Naive thymus-derived CD4-positive, alpha-beta T cell (primary cell): Measurements from ENCODE around the gene ATP11A. TPM values are rescaled to one million over a fixed set of nuclear protein-coding genes. Genes with fewer than 3 reads are reported as not detected.
A peak's percentile ranks its signal among the peaks of the same experiment; 100 is the strongest.
"Not testable (repeated sequence)": the region's sequence is repeated elsewhere in the genome, so short reads cannot be mapped to it uniquely, and the experiment has no call there.

ENCODE experiments used
- ATAC-seq: fragments of 150-1000 bp; cut with Tn5 transposase; 2 replicates; pipeline ENCODE4 v1.10.0; 2021; ENCODE audit warnings: mild to moderate bottlenecking, moderate library complexity
- CTCF ChIA-PET: fragments of 350-600 bp; sonication (Branson Sonifier 250); formaldehyde crosslinking; loops from one replicate; lab custom pipeline; 2021; ENCODE audit warnings: antibody characterized with exemption; lab: Charles Lee
- POLR2A ChIA-PET: fragments of 350-600 bp; sonication (Branson Sonifier 250); formaldehyde crosslinking; loops from one replicate; lab custom pipeline; 2021; ENCODE audit warnings: antibody characterized with exemption, inconsistent platforms; lab: Charles Lee
- DNase-seq, 9 donors: peaks; one replicate each; pipeline versions ENCODE4 v3.0.0 to v3.0.0-alpha.2; 2020 to 2022; ENCODE audit warnings: mixed read lengths in 1 of 9
- H3K27ac ChIP-seq: one replicate; pipeline ENCODE4 v1.7.0; 2013; ENCODE audit warnings: mild to moderate bottlenecking, low read depth, low read length, moderate library complexity
- H3K27me3 ChIP-seq, 2 donors: one replicate each; pipeline ENCODE4 v1.7.0; 2013; ENCODE audit warnings: low read length in 2 of 2, mild to moderate bottlenecking in 2 of 2, moderate library complexity in 2 of 2; ENCODE audit not compliant: control insufficient read depth in 2 of 2, insufficient read depth in 2 of 2
- H3K36me3 ChIP-seq, 3 experiments: 1 replicate in 2 of 3; 2 replicates in 1 of 3; pipeline ENCODE4 v1.7.0; 2013; ENCODE audit warnings: low read length in 3 of 3, mild to moderate bottlenecking in 3 of 3, moderate library complexity in 1 of 3; ENCODE audit not compliant: insufficient read depth in 3 of 3, control insufficient read depth in 2 of 3
- H3K4me1 ChIP-seq, 2 donors: one replicate each; pipeline ENCODE4 v1.7.0; 2013; ENCODE audit warnings: low read length in 2 of 2, mild to moderate bottlenecking in 2 of 2, moderate library complexity in 1 of 2; ENCODE audit not compliant: control insufficient read depth in 2 of 2, insufficient read depth in 2 of 2
- H3K4me3 ChIP-seq: 2 replicates; pipeline ENCODE4 v1.7.0; 2013; ENCODE audit warnings: mild to moderate bottlenecking, low read length
- H3K9me3 ChIP-seq, 3 experiments: 1 replicate in 2 of 3; 2 replicates in 1 of 3; pipeline ENCODE4 v1.7.0; 2013; ENCODE audit warnings: low read length in 3 of 3; ENCODE audit not compliant: control insufficient read depth in 2 of 3
- H3K27ac Mint-ChIP-seq, 9 donors: one replicate each; pipeline ENCODE4 v1.8.0; 2020 to 2022; ENCODE audit warnings: mixed read lengths in 9 of 9, mild to moderate bottlenecking in 8 of 9, moderate library complexity in 5 of 9, inconsistent platforms in 2 of 9
- H3K27me3 Mint-ChIP-seq, 5 donors: one replicate each; pipeline ENCODE4 v1.8.0; 2021 to 2022; ENCODE audit warnings: mixed read lengths in 5 of 5, mild to moderate bottlenecking in 1 of 5
- H3K36me3 Mint-ChIP-seq, 5 donors: one replicate each; pipeline ENCODE4 v1.8.0; 2020 to 2022; ENCODE audit warnings: mixed read lengths in 5 of 5, mild to moderate bottlenecking in 3 of 5, inconsistent platforms in 1 of 5
- H3K4me1 Mint-ChIP-seq, 7 donors: one replicate each; pipeline ENCODE4 v1.8.0; 2020 to 2022; ENCODE audit warnings: mixed read lengths in 7 of 7, mild to moderate bottlenecking in 3 of 7, inconsistent platforms in 1 of 7
- H3K4me3 Mint-ChIP-seq, 10 donors: one replicate each; pipeline ENCODE4 v1.8.0; 2020 to 2022; ENCODE audit warnings: mild to moderate bottlenecking in 10 of 10, mixed read lengths in 10 of 10, moderate library complexity in 6 of 10, inconsistent platforms in 2 of 10
- H3K9me3 Mint-ChIP-seq, 11 donors: one replicate each; pipeline ENCODE4 v1.8.0; 2020 to 2022; ENCODE audit warnings: mixed read lengths in 11 of 11, mild to moderate bottlenecking in 4 of 11, inconsistent platforms in 1 of 11, moderate library complexity in 1 of 11
- intact Hi-C, 2 donors: fragments of 100-400 bp; cut with micrococcal nuclease; formaldehyde crosslinking; loops; one replicate each; pipeline ENCODE4 v1.15.1; 2023
- polyA plus RNA-seq, 2 donors: library from polyadenylated mRNA; unstranded; fragments of 300-500 nt; fragmentation: Illumina TruSeq; gene quantifications; one replicate each; pipeline ENCODE4 v1.2.3, GENCODE V29; 2021
- total RNA-seq, 6 experiments: library from RNA in 5 of 6; stranded (reverse) in 5 of 6; gene quantifications; 1 replicate in 5 of 6; 2 replicates in 1 of 6; pipeline ENCODE4 v1.2.3 and lab custom pipeline; 2021 to 2026

The ATP11A gene
- total and polyA plus RNA-seq, 7 experiments from 2014 or later, result 4.3 to 111 (median 58.5) TPM

DNA sequence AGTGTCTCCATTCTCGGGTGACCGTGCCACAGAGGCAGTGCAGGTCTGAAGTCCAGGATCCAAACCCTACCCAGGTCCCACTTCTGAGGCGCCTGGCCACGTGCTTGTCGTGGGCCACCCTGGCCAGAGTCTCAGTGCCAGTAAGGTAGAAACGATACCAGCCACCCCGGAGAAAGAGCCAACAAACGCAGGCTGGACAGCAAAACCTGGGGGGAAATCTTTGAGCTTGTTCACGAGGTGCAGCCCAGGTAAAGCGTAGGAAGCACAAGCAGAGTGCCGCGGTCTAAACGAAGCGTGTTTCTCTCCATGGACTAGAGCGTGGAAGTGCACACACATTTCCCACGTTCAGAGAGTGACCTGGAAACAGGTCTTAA, 95.6 kb downstream of the ATP11A start:
- DNase-seq, result no peak
- Mint-ChIP-seq H3K27me3 (no peaks in the 10 kb centered on the region), H3K36me3 (peaks cover 4 to 39% (median 21%) of the 10 kb centered on the region in 5 donors), H3K4me3 (no peak overlapping the region), H3K9me3 (no peaks in the 10 kb centered on the region), H3K4me1 (peaks cover 6 to 31% (median 16%) of the 10 kb centered on the region in 7 donors), H3K27ac (no peak overlapping the region)
- no peak for ATAC-seq
- CTCF ChIA-PET, result no interaction called here
- H3K27me3 ChIP-seq, result no peaks in the 10 kb centered on the region
- no peak overlapping the region for H3K27ac ChIP-seq
- POLR2A ChIA-PET, result no interaction called here
- H3K36me3 ChIP-seq, result peaks cover 0 to 17% (median 4%) of the 10 kb centered on the region in 3 experiments
- intact Hi-C loops, result no loop called here
- no peaks in the 10 kb centered on the region for H3K4me1 ChIP-seq
- H3K9me3 ChIP-seq, result no peaks in the 10 kb centered on the region
- H3K4me3 ChIP-seq, result no peak overlapping the region

DNA sequence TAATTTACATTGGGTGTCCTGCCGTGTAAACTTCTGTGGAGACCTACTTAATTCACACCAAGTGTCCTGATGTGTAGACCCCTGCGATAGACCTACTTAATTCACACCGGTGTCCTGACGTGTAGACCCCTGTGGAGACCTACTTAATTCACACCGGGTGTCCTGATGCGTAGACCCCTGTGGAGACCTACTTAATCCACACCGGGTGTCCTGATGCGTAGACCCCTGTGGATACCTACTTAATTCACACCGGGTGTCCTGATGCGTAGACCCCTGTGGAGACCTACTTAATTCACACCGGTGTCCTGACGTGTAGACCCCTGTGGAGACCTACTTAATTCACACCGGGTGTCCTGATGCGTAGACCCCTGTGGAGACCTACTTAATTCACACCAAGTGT, 97.0 kb downstream of the ATP11A start:
- Mint-ChIP-seq H3K4me1 (peaks cover 6 to 27% (median 15%) of the 10 kb centered on the region in 7 donors), H3K36me3 (peaks cover 4 to 38% (median 19%) of the 10 kb centered on the region in 5 donors)
- H3K4me3 Mint-ChIP-seq, H3K27ac ChIP-seq, H3K9me3 Mint-ChIP-seq, CTCF ChIA-PET, ATAC-seq, intact Hi-C loops, H3K27ac Mint-ChIP-seq, H3K4me1 ChIP-seq, POLR2A ChIA-PET, H3K4me3 ChIP-seq, DNase-seq, H3K27me3 ChIP-seq, H3K9me3 ChIP-seq, H3K27me3 Mint-ChIP-seq: not testable (repeated sequence)
- peaks cover 0 to 17% (median 4%) of the 10 kb centered on the region in 3 experiments for H3K36me3 ChIP-seq

DNA sequence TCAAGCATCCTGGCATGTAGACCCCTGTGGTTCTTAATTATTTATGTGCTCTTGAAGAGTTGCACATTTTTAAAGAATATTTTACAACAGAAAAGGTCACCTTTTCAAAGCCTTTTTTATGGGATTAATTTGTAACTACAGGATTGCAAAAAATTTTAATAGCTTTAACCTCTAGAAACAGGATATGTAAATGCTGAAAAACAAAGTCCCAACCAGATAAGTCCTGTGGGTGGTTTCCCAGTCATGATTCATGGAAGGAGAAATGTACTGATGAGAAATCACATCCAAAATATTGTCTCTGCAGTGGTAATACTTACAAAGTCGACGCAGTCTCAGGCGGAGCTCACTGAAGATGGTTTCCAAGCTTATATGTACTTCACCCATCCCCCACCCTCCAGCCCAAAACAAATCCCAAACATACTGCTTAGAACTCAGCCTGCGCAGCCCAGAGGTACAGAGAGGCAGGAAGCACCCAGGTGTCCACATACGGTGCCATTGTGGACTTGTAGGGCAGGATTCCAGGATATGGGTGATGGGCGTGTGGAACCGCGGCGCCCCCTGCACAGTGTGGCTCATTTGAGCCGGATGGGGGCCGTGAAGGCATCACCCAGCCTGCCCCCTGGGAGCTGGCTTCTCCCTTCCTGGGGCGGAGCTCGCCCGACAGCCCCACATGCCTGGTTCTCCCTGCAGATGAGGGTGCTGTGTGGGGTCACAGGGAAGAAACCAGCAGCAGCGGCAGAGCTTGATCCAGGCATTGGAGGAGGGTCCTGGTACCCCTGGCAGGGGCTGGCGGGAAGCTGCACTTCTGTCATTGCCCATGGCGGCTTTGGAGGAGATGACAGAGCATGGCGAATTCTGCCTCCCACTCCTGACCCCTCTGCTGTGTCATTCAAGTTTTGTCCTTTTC, 101.2 kb downstream of the ATP11A start:
- POLR2A ChIA-PET, result no interaction called here

DNA sequence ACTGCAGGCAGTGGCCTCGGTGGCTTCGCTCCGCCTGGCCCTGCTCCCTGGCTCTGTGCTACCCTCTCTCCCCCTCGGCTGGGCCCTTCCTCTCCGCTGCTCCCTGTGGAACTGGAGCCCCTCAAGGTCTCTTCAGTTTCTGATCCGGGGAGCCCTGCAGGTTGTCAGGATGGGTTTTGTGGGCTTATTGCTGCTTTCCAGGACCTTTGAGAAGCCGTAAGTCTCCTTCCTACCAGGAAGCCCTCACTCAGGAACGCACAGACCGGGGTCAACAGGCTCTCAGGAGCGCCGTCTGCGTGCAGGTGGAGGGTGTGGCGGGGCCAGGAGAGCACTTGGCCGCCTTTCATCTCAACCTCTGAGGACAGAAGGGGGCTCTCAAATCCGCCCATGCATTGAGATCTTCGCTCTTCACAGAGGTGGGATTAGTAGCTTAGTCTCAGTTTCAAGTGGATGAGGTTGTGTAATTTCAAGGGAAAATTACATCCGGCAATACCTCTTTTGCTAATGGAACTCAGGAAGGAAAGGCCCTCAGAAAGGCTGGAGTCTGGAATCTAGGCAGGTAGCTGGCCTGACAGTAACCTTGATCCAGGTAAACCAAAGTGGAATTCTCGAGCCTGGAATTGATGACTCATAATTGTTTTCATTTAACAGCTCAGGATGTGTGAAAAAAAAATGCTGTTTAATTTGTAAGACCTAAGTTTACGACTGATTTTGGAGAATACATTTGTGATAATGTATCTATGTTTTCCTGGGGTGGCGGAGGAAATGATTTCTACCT, 102.0 kb downstream of the ATP11A start:
- peaks cover 0 to 3% of the 10 kb centered on the region in 2 donors for H3K4me1 ChIP-seq
- ChIA-PET POLR2A (no interaction called here), CTCF (no interaction called here)
- peaks cover 0 to 5% (median 0%) of the 10 kb centered on the region in 11 donors for H3K9me3 Mint-ChIP-seq
- no peaks in the 10 kb centered on the region for H3K27me3 ChIP-seq
- no peaks in the 10 kb centered on the region for H3K36me3 ChIP-seq
- H3K36me3 Mint-ChIP-seq, result peaks cover 0 to 39% (median 24%) of the 10 kb centered on the region in 5 donors
- intact Hi-C loops, result no loop called here
- DNase-seq (no peak), ATAC-seq (no peak)
- H3K4me3 Mint-ChIP-seq, result peak overlapping the region in 6 of 10 donors; percentile 32 to 53 (median 42)
- no peaks in the 10 kb centered on the region for H3K9me3 ChIP-seq
- no peak overlapping the region for H3K4me3 ChIP-seq
- H3K27me3 Mint-ChIP-seq, result no peaks in the 10 kb centered on the region
- H3K27ac Mint-ChIP-seq, result peak overlapping the region in 6 of 9 donors; percentile 27 to 92 (median 68)
- peaks cover 8 to 15% (median 11%) of the 10 kb centered on the region in 7 donors for H3K4me1 Mint-ChIP-seq
- no peak overlapping the region for H3K27ac ChIP-seq

More for the DNA sequence above, 101.2 kb downstream of the ATP11A start:
- peaks cover 0 to 3% of the 10 kb centered on the region in 2 donors for H3K4me1 ChIP-seq
- DNase-seq (no peak), ATAC-seq (no peak)
- H3K27ac Mint-ChIP-seq, result peak overlapping the region in 1 of 9 donors; percentile 63
- no peaks in the 10 kb centered on the region for H3K27me3 Mint-ChIP-seq
- H3K4me1 Mint-ChIP-seq, result peaks cover 8 to 15% (median 11%) of the 10 kb centered on the region in 7 donors
- no peaks in the 10 kb centered on the region for H3K9me3 Mint-ChIP-seq
- peaks cover 0 to 4% (median 0%) of the 10 kb centered on the region in 3 experiments for H3K36me3 ChIP-seq
- no peaks in the 10 kb centered on the region for H3K9me3 ChIP-seq
- no peak overlapping the region for H3K27ac ChIP-seq
- intact Hi-C loops, result no loop called here
- H3K4me3 ChIP-seq, result no peak overlapping the region
- CTCF ChIA-PET, result interaction anchor here (1.2 kb wide), 1 partner anchor 58 kb away, joined by 3 read pairs; no protein-coding TSS in a partner anchor
- peaks cover 0 to 37% (median 20%) of the 10 kb centered on the region in 5 donors for H3K36me3 Mint-ChIP-seq
- H3K27me3 ChIP-seq, result no peaks in the 10 kb centered on the region
- no peak overlapping the region for H3K4me3 Mint-ChIP-seq

DNA sequence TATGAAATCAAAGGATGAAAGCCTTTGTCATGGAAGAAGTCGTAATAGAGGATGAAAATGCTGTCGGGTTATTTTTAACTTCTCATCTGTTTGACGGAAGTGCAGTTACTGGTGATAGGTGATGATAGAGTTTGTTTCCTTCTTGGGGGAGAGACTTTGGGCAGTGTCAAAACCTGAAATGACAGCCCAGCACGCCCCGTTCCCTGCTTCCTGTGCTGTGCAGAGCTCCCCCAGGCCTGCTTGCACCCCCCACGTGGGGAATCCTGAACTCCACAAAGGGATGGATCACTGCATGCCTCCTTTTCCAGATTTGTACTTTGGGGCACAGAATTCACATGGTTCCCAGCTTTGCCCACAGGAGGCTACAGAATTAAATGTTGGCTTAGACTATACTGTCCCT, 102.7 kb downstream of the ATP11A start:
- Histone ChIP-seq H3K27ac (no peak overlapping the region), H3K4me3 (no peak overlapping the region), H3K9me3 (no peaks in the 10 kb centered on the region), H3K36me3 (no peaks in the 10 kb centered on the region), H3K4me1 (peaks cover 0 to 3% of the 10 kb centered on the region in 2 donors), H3K27me3 (no peaks in the 10 kb centered on the region)
- CTCF ChIA-PET, result no interaction called here
- H3K27me3 Mint-ChIP-seq, result no peaks in the 10 kb centered on the region
- intact Hi-C loops, result no loop called here
- H3K9me3 Mint-ChIP-seq, result peaks cover 0 to 5% (median 0%) of the 10 kb centered on the region in 11 donors
- H3K27ac Mint-ChIP-seq, result peak overlapping the region in 7 of 9 donors; percentile 27 to 92 (median 70)
- peak overlapping the region in 7 of 10 donors; percentile 11 to 53 (median 40) for H3K4me3 Mint-ChIP-seq
- H3K36me3 Mint-ChIP-seq, result peaks cover 0 to 43% (median 24%) of the 10 kb centered on the region in 5 donors
- peak in 1 of 9 donors; percentile 3 for DNase-seq
- POLR2A ChIA-PET, result no interaction called here
- ATAC-seq, result no peak
- H3K4me1 Mint-ChIP-seq, result peaks cover 8 to 15% (median 11%) of the 10 kb centered on the region in 7 donors

DNA sequence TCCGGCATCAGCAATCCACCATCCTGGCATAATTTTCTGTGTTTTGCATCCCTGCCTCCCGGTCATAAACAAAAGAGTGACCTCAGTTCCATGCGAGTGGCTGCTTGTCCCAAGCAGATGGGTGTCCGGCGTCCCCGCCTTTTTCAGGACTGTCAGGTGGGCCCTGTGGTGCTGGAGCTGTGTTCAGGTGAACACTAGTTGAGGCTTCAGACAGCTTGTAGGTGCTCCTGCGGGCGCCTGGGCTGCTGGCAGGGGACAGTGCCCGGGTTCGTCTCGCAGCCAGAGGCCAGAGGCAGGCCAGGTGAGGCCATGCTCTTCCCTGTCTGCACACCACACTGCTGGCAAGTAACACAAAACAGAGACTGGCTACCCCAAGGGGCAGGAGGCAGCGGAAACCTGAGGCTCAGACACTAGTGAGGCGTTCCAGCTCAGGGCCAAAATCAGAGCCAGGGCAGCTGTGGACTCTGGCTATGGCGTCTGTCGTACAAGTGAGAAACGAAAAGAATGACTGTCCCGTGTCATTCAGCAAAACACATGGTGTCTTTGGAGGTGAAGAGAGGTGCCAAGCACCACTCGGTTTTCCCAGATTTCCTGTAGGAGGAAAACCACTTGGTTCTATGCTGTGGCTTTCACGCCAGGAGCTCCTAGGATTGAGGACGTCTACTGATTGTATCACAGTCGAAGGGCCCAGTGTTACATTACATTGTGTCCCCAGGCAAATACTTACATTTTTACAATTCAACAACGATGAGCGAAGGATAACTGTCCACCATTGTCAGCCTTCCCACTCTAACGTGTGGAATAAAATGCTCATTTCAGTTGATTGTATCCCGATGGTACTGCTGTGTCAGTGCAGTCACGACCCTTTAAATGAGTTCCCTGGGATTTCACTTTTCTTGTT, 104.0 kb downstream of the ATP11A start:
- POLR2A ChIA-PET, result no interaction called here
- Histone ChIP-seq H3K4me3 (no peak overlapping the region), H3K27ac (no peak overlapping the region), H3K36me3 (no peaks in the 10 kb centered on the region), H3K9me3 (no peaks in the 10 kb centered on the region), H3K4me1 (peaks cover 0 to 3% of the 10 kb centered on the region in 2 donors), H3K27me3 (no peaks in the 10 kb centered on the region)
- DNase-seq, result no peak
- no peak for ATAC-seq
- H3K36me3 Mint-ChIP-seq, result peaks cover 3 to 41% (median 26%) of the 10 kb centered on the region in 5 donors
- no peaks in the 10 kb centered on the region for H3K27me3 Mint-ChIP-seq
- H3K27ac Mint-ChIP-seq, result no peak overlapping the region
- intact Hi-C loops, result no loop called here
- CTCF ChIA-PET, result no interaction called here
- no peak overlapping the region for H3K4me3 Mint-ChIP-seq
- peaks cover 8 to 15% (median 11%) of the 10 kb centered on the region in 7 donors for H3K4me1 Mint-ChIP-seq
- peaks cover 0 to 8% (median 2%) of the 10 kb centered on the region in 11 donors for H3K9me3 Mint-ChIP-seq
